Hepatocyte (in vitro differentiated cells): Measurements from ENCODE around the gene GALNT18.

Source experiments
- CTCF ChIP-seq: fragments of 200-600 bp; sonication (generic); IDR thresholded peaks from 2 replicates; pipeline ENCODE4 v1.5.1; 2016; ENCODE audit warnings: antibody characterized with exemption, mild to moderate bottlenecking; ENCODE audit not compliant: poor library complexity
- EZH2 ChIP-seq: fragments of 200-600 bp; sonication (generic); IDR thresholded peaks from 2 replicates; pipeline ENCODE4 v1.6.1; 2016; ENCODE audit warnings: antibody characterized with exemption, mild to moderate bottlenecking, borderline replicate concordance

GRCh38 chr11:11444804-11445131 lies 177.0 kb downstream of the GALNT18 start:
- TF ChIP-seq CTCF (no peak), EZH2 (no peak)
